HG02840 (cell line): ENCODE measurements around the gene HSBP1L1.

Source experiments
- ATAC-seq: cut with Tn5 transposase; IDR thresholded peaks from one replicate; pipeline ENCODE4 v1.9.1; 2021; ENCODE audit warnings: mild to moderate bottlenecking, moderate library complexity, moderate number of reproducible peaks; ENCODE audit not compliant: unreplicated experiment, low FRiP score

Gene HSBP1L1

DNA sequence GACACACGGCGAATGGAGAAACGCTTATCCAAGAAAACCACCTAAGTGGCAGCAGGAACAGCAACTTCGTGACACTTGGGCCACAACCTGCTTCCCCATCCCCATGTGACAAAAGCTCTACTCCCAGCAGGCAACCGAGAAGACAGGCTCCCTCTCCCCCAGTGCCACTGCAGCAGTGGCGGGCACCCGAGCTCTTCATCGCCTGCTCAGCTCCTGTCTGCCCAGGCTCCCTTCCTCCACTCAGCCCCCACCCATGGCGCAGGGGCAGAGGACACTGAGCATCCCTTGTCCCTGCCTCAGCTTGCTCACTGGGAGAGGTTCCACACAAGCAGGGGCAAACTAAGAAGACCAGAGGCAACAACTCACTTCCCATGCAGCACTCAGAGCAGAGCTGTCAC, 35.9 kb upstream of the HSBP1L1 start:
- ATAC-seq: no peak

DNA sequence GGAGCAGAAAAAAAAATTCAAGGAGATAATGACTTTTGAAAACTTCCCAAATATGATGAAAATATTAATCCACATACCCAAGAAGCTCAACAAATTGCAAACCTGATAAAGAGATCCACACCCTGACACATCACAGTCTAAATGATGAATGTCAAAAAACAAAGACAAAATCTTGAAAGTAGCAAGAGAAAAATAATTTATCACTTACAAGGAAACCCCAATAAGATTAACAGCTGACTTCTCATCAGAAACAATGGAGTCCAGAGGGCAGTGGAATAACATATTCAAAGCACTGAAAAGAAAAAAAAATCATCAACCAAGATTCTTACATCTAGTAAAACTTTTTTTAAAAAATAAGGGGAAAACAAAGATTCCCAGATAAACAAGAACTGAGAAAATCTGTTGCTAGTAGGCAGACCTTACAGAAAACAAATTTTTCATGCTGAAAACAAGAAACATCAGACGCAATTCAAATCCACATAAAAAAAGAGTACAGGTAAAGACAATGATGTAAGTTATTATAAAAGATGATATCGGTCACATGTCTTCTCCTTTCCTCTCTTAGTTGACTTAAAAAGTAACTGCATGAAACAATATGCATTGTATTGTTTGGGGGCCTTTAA, 34.3 kb upstream of the HSBP1L1 start:
- ATAC-seq: no peak

DNA sequence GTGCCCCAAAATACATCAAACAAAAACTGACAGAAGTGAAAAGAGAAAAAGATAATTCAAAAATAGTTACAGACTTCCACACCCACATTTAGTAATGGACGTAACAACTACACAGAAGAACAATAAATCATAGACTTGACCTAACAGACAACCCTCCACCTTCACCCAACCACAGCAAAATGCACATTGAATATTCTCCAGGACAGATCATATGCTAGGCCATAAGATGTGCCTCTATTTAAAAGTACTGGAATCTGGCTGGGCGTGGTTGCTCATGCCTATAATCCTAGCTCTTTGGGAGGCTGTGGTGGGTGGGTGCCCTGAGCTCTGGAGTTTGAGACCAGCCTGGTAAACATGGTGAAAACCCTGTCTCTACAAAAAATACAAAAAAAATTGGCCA, 33.0 kb upstream of the HSBP1L1 start:
- no peak for ATAC-seq

DNA sequence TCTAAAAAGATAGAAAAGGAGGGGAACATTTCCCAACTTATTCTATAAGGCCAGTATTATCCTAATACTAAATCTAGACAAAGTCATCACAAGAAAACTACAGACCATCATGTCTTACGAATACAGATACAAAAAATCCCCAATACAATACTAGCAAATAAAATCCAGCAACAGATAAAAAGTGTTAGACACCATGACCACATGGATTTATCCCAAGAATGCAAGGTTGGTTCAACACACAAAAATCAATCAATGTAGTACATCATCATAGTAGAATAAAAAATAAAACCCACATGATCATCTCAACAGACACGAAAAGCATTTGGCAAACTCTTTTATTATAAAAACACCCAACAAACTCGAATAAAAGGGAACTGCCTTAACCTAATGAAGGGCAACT, 31.5 kb upstream of the HSBP1L1 start:
- no peak for ATAC-seq

DNA sequence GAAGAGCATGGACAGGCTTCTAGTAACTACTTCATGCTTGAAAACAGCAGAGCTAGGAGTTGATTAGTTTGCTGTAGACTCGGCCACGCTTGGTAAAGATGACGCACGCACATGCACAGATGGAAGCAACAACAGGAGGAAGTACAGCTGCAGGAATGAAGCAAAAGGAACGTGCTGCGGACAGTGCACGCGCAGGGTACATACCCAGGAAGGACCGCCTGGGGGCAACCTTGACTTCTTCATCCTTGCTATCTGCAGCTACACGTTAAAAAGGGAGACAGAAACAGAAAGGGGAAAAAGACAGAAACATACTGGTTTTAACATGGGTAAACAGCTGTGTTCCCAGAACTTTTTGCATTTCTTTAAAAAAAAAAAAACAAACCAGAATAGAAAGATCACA, 30.7 kb upstream of the HSBP1L1 start:
- ATAC-seq: no peak

DNA sequence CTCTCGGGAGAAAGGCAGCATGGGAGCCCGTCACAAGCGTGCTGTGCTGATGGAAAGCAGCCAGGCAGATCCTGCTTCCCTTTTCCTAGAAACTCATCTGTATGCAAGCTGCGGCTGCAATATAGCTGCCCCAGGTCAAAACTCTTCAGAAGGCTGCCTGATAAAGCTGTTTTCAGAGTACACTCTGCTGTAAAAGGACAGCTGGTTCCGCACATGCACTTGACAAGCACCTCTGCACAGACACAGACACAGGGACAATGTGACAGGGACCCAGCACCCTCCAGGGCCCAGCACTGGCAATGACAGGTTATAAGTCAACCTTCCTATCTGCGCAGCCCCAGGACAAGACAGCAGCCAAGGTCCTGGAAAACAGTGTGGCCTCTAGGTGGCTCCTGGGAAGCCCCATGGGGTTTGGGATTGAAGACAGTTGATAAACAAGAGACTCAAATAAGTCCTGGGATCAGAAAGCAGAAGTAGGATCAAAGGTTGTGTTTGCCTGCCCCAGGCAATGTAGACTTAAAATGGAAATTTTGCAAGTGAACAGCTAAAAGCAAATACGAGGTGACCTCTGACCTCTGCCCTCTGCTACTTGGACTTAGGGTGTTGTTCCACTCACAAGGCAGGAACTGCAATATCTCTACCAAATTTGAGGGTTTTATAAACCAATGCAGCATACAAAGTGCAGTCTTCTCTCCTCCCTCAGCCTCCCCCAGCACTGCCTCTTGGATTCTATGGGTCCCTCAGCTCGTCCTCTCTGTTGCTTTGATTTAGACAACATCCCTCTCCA, 29.9 kb upstream of the HSBP1L1 start:
- ATAC-seq: no peak

DNA sequence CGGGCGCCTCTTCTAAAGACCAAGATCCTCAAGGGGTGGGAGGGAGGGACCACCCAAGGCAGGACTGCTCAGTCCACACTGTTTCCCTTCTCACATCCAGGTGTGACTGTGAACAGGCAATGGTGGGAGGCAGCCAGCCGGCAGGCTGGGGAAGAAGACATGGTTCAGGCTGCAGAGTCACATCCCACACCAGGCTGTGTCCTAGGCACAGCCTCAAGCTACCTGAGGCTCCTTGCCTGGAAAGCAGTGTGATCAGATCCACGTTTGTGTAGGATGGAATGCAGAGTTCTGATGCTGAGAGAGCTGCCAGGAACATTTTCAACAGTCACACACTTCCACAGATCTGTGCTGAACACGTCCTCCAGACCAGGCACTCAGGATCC, 29.4 kb upstream of the HSBP1L1 start:
- no peak for ATAC-seq

DNA sequence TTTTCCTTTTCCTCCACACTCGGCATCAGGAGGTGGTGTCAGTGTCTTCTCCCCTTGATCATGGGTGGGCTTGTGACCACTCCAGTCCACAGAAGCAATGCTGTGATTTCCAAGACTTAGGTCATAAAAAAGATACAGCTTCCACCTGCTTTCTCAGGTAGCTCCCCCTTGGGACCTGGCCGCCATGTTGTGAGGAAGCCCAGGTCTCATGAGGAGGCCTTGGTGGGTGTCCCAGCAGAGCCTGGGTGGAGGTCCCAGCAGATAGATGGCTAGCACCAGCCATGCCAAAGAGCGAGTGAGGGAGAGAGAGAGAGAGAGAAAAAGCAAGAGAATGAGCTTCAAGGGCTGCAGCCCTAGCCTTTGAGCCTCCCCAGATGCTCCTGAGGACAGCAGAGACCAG, 28.9 kb upstream of the HSBP1L1 start:
- no peak for ATAC-seq

DNA sequence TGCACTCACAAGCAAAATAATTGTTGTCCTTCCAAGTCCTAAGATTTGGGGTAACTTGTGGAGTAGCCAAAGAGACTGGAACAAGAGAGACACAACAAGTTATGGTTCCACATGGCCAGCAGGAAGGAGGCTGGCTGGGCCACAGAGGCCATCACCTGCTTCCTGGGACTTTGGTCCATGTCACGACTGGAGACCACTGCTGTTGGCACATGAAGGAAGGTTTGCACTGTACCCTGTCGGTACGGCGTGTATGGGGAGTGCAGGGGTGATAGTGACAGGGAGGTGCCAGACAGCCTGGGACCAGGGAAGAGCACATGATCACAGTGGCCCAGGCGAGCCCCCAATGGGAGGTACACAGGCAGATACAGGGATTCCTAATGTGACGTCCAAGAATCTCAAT, 28.5 kb upstream of the HSBP1L1 start:
- no peak for ATAC-seq

DNA sequence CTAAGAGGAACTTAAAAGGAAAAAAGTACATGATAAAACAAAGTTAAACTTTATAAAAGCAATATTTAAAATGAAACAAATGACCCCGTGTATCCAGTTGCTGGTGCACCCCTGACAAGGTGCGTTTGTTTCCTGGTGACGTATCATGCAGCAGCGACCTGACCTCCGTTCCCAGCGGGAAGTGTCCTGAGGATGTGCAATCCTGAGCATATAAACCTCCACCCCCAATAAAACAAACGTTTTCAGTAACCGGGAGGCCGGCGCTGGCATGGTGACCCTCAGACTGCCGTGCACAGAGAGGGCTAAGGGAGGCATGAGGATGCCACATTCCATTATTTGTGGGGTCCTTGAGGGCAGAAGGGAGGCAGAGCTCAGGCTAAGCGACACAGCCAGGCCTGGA, 27.8 kb upstream of the HSBP1L1 start:
- ATAC-seq: no peak

DNA sequence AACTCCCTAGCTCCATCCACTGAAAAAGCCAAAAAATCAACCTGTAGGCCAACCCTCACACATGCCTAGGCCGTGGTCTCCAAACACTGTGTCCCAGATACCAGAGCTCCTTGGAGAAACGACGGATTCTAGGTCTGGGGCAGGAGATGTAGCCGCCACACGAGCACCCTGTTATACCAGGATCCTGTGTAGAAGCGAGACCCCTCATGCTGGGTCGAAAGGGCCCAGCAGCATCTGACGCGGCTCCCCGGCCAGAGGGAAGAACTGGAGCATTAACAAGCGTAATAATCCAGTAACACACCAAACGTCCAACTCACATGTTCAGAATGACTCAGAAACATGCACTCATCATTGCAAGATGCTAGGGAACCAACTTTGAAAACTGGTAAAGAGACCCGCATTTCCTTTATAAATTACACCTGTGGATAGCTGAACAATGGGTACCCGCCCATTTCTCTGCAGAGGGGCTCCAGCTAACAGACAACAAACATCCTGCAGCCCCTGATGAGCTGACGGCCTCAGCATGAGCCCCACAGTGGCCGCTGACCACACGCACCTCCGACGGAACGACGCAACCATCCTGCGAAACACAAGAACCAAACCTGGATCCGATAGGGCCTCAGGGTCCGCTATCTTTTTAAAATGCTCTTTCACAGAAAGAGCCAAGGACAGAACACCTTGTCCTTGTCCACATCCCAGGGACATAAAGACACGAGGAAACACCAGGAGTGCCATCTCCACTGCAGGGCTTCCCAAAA, 27.2 kb upstream of the HSBP1L1 start:
- no peak for ATAC-seq

DNA sequence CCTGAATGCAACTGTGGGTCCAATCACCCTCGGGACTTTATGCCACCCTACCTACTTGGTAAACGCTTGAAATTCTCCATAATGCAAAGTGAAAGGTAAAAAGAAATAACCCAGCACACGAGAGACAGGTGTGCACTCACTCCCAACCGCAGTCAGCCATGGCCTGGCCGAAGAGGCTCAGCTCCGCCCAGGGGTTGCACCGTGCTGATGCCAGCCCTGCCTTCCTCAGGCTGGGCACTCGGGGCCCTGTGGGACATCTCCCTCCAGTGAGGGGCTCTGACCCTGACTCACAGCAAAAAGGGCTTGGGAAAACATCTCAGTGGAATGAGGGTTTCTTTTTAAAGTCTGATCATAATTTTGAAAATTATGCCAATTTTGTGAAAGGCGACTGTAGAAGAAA, 26.2 kb upstream of the HSBP1L1 start:
- ATAC-seq: no peak

DNA sequence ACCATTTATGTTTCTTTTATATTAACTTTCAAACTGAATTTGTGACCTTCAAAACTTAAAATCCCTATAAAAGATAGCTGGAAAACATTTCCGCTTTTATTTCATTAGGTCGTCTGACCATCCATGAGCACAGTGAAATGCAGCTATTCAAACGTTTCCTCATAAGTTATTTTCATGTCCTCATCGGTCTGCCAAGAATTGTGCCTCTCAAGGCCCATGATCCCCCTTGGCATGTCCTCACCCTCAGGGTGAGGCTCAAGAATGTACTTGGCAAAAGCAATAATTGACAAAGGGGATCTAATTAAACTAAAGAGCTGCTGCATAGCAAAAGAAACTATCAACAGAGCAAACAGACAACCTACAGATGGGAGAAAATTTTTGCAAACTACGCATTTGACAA, 25.3 kb upstream of the HSBP1L1 start:
- no peak for ATAC-seq

DNA sequence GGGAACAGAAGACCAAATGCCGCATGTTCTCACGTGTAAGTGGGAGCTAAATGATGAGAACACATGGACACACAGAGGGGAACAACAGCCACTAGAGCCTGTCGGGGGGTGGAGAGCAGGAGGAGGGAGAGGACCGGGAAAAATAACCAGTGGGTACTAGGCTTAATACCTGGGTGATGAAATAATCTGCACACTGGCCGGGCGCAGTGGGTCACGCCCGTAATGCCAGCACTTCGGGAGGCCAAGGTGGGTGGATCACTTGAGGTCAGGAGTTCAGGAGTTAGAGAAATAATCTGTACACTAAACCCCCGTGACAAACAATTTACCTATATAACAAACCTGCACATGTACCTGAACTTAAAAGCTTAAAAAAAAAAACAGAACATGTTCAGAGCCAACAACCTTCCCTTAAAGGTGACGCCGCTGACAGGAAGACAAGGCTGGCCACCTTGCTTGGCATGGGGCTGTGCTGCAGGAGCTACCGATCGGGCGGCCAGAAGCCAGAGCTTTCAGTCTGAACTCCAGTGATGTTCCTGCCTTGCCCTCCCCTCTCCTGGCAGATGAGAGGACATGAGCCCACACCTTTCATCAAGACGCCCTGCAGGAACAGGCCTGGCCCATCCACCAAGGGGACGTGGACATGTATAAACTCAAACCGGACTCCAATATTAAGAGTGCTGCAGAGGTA, 24.2 kb upstream of the HSBP1L1 start:
- ATAC-seq: no peak

DNA sequence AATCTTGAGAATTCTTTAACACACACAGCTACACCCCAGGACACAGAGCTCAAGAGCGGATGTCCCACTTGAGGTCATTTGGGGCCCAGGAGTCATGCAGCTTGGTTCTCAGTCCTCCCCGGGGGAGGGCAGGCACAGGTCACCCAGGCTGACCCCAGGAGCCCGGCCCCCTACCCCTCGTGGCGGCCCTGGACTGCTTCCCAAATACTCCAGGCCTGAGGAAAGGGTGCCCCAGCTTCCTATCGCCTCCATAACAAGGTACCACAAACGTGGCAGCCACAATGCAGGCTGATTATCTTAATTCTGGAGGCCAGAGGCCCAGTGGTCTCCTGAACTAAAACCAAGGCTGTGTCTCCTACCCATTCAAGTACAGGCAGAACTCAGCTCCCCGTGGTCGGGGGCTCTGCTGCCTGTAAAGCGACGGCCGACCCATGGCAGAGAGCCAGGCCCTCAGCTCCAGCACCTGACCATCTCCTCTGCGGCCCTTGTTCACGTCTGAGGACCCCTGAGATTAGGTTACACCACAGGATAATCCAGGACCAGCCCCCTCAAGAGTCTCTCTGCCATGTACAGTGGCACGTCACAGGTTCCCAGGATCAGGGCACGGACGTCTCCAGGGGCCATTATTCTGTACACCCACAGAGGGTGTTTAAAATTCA, 23.5 kb upstream of the HSBP1L1 start:
- ATAC-seq: no peak

DNA sequence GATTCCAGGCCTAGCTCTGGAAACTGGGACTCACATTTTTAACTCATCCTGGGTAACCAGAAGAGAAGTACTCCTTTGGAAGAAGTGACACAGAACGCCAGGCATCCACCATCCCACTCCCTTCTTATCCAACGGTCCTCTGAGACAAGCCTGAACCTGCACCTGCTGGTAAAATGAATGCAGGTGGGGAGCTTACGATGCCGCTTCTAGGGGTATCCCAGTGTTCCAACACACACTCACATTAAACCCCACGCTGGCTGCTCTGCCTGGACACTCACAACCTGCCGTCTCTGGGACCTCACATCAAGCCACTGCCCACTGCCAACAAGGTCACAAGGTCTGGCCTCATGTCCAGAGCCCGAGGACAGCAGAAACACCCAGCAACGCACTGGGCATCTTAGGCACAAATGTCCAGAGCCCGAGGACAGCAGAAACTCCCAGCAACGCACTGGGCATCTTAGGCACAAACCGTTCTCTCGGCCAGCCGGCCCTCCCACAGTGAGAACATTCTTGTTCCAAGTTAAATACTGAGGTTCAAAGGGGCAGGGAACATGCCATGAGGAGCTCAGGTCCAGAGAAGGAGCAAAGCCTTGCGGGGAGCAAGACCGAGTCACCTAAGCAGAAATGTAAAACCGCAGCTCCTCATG, 22.8 kb upstream of the HSBP1L1 start:
- no peak for ATAC-seq

DNA sequence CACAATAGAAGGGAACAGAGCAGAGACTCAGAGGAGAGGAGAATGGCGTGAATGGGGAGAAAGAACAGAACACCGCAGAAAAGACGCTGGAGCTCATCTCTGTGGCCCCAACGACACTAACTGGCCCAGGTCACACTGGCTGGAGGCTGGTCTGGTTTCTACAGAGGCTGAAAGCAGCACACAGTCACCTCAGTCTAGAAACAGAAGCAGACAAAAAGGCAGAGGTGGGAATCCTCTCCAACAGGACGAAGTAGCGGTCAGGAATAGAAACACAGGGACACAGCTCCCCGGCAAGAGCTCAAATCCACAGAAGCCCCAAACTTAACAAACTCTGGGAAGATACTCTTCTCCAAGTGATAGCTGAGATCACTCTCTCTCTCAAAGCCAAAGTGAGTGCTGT, 22.2 kb upstream of the HSBP1L1 start:
- no peak for ATAC-seq

DNA sequence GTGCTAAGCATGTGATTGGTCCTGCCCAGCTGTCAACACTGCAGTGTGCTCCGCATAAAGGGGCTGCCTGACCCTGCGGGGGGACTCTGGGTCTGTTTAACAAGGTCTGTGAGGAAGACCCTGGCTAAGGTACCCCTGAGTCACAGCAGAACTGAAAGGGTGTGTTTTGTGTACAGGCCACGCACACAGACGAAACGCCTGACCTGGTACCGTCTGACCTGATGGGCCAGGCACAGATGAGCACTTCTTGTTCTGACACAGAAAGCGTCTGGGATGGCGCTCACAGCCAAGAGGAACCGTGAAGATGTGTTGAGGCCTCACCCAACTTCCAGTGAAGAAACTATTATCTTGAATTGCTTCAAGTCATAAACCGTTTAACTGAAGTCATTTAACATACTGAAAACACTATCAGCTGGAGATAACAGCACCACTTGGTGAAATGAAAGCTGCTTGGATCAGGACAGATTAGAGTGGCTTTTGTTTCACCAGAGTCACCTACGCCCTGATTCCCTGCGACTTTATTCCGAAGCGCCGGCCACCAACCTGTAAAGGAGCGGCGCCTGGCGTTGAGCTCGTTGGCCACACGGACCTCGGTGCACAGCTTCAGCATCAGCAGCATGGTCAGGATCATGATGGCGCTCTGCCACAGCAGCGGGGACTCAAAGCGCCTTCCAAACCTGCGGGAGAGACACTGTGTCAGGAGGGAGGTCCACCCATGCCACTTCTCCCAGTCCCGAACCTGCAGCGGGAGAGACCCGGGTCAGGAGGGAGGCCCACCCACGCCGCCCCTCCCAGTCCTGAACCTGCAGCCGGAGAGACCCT, 21.4 kb upstream of the HSBP1L1 start:
- ATAC-seq: no peak

DNA sequence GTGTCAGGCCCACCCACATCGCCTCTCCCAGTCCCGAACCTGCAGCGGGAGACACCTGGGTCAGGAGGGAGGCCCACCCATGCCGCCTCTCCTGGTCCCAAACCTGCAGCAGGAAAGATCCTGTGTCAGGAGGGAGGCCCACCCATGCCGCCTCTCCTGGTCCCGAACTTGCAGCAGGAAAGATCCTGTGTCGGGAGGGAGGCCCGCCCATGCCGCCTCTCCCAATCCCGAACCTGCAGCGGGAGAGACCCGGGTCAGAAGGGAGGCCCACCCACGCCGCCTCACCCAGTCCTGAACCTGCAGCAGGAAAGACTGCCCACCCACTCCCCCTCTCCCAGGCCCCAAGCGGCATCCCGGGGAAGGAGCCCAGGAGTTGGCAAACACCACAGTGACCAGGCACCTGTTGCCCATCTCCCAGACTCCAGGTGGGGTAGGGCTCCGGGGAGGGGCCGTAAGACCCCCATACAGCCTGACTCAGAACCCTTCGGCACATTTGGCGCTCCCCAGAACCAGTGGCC, 20.8 kb upstream of the HSBP1L1 start:
- no peak for ATAC-seq
